NT2/D1 (cell line): ENCODE measurements around the gene NABP1.

Experiments
- DNase-seq: peaks from one replicate; pipeline ENCODE4 v3.0.0-alpha.2; 2011; ENCODE audit warnings: low read depth, low spot score
- H3K27me3 ChIP-seq: 2 replicates; pipeline ENCODE4 v1.6.0; 2011; ENCODE audit warnings: mild to moderate bottlenecking; ENCODE audit not compliant: insufficient read length, insufficient read depth
- H3K36me3 ChIP-seq: 2 replicates; pipeline ENCODE4 v1.6.1; 2011; ENCODE audit warnings: mild to moderate bottlenecking, low read length, mixed read lengths; ENCODE audit not compliant: insufficient read depth, insufficient read length
- H3K4me1 ChIP-seq: 2 replicates; pipeline ENCODE4 v1.5.1; 2011; ENCODE audit not compliant: insufficient read depth, insufficient read length
- H3K4me3 ChIP-seq: 2 replicates; pipeline ENCODE4 v1.5.1; 2011; ENCODE audit warnings: low read depth; ENCODE audit not compliant: insufficient read length
- H3K9ac ChIP-seq: 2 replicates; pipeline ENCODE4 v1.6.0; 2011; ENCODE audit warnings: low read depth; ENCODE audit not compliant: insufficient read length
- H3K9me3 ChIP-seq: 2 replicates; pipeline ENCODE4 v1.5.1; 2011; ENCODE audit warnings: mild to moderate bottlenecking, low read length; ENCODE audit not compliant: insufficient read depth
- SUZ12 ChIP-seq: IDR thresholded peaks from 2 replicates; pipeline ENCODE4 v1.6.1; 2011; ENCODE audit not compliant: insufficient read length, insufficient read depth; ENCODE audit errors: extremely low read depth
- YY1 ChIP-seq: IDR thresholded peaks from 2 replicates; pipeline ENCODE4 v1.6.1; 2011; ENCODE audit not compliant: insufficient read length, insufficient read depth
- ZNF274 ChIP-seq: IDR thresholded peaks from 2 replicates; pipeline ENCODE4 v1.6.1; 2011; ENCODE audit warnings: mild to moderate bottlenecking, low read depth, low read length

Gene NABP1

GRCh38 chr2:191701029-191701428 lies 23.1 kb downstream of the NABP1 start:
- no peak for DNase-seq
- Histone ChIP-seq H3K36me3 (no peaks in the 10 kb centered on the region), H3K27me3 (no peaks in the 10 kb centered on the region)

DNA sequence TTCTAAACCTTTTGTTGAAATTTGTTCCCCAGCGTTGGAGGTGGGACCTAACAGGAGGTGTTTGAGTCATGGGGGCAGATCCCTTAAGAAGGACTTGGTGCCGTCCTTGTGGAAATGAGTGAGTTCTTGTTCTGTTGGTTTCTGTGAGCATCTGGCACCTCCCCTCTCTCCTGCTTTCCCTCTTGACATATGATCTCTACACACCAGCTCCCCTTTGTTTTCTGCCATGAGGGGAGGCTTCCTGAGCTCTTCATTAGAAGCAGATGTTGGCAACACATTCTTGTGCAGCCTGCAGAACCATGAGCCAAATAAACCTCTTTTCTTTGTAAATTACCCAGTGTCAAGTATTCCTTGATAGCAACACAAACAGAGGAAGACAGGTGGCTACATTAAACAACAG lies 23.8 kb downstream of the NABP1 start:
- H3K9ac ChIP-seq = no peak overlapping the region
- H3K4me1 ChIP-seq = no peaks in the 10 kb centered on the region
- no peak for DNase-seq
- no peaks in the 10 kb centered on the region for H3K27me3 ChIP-seq
- H3K4me3 ChIP-seq = no peak overlapping the region
- TF ChIP-seq ZNF274 (no peak), YY1 (no peak), SUZ12 (no peak)
- H3K36me3 ChIP-seq = no peaks in the 10 kb centered on the region
- peaks cover 11% of the 10 kb centered on the region for H3K9me3 ChIP-seq

More at GRCh38 chr2:191701029-191701428, 23.1 kb downstream of the NABP1 start:
- TF ChIP-seq ZNF274 (no peak), YY1 (no peak), SUZ12 (no peak)
- H3K4me1 ChIP-seq = no peaks in the 10 kb centered on the region
- no peak overlapping the region for H3K9ac ChIP-seq
- H3K9me3 ChIP-seq = peaks cover 11% of the 10 kb centered on the region
- no peak overlapping the region for H3K4me3 ChIP-seq

DNA sequence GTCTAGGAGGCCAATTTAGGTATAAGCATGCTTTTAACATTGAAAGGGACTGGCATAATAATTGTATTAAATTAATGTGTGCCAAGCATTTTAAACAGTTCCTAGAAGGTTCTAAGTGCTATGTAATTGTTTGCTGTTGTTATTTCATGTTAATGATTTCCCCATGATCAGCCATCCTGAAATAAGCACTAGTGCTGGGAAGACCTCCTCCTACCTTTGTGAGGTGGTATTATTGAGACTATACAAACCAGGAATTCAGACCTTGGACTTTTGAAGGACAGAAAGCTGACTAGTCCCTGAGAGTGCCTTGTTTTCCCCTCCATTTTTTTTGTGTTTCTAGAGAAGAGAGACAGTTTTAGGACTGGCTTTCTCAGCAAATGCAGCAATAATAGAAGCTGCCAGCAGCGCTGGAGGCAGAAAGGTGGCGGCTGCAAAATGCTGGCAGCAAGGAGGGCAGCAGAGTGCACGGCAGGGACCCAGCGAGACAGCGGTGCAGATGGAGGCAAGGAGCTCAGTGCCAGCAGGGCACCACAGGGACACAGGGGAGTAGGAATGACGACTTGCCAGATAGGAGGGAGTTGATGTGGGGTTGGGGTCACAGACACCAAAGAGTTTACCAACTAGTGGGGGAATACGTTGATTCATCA lies 25.3 kb downstream of the NABP1 start:
- no peak for DNase-seq
- Histone ChIP-seq H3K4me3 (no peak overlapping the region), H3K9me3 (peaks cover 11% of the 10 kb centered on the region), H3K4me1 (no peaks in the 10 kb centered on the region), H3K27me3 (no peaks in the 10 kb centered on the region), H3K36me3 (no peaks in the 10 kb centered on the region), H3K9ac (no peak overlapping the region)
- no peak for TF ChIP-seq YY1
- no peak for TF ChIP-seq ZNF274
- no peak for TF ChIP-seq SUZ12

DNA sequence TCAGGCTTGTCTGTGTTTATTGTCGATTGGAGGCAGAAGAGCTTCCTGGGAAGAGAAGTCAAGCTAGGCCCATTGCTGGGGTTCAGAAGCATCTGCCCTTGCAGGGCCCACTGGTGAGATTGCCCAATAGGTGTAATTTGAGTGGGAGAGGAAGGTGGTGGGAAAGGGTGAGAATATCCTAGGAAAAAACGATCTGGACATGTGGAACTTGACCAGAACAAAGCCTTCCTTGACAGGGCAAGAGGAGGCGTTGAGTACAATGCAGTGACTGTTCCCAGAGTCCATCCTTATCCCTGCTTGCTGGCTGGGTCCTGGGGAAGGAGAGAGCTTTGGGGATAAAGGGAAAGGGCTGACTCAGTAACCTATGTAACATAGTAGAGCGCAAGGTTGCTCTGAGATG lies 27.1 kb downstream of the NABP1 start:
- DNase-seq = no peak
- no peaks in the 10 kb centered on the region for H3K9me3 ChIP-seq
- no peaks in the 10 kb centered on the region for H3K27me3 ChIP-seq
- H3K4me1 ChIP-seq = no peaks in the 10 kb centered on the region
- no peaks in the 10 kb centered on the region for H3K36me3 ChIP-seq
- TF ChIP-seq YY1 (no peak), SUZ12 (no peak), ZNF274 (no peak)
- H3K4me3 ChIP-seq = no peak overlapping the region
- H3K9ac ChIP-seq = no peak overlapping the region

- TF ChIP-seq YY1 (no peak), SUZ12 (no peak), ZNF274 (no peak)
- no peaks in the 10 kb centered on the region for H3K4me1 ChIP-seq
- no peak for DNase-seq
- no peaks in the 10 kb centered on the region for H3K36me3 ChIP-seq
- H3K27me3 ChIP-seq = no peaks in the 10 kb centered on the region
- no peak overlapping the region for H3K4me3 ChIP-seq
- no peak overlapping the region for H3K9ac ChIP-seq
- H3K9me3 ChIP-seq = no peaks in the 10 kb centered on the region
Measured at GRCh38 chr2:191705701-191706100, 27.8 kb downstream of the NABP1 start.

- DNase-seq = no peak
- H3K27me3 ChIP-seq = no peaks in the 10 kb centered on the region
Measured at GRCh38 chr2:191706791-191707190, 28.9 kb downstream of the NABP1 start.

DNA sequence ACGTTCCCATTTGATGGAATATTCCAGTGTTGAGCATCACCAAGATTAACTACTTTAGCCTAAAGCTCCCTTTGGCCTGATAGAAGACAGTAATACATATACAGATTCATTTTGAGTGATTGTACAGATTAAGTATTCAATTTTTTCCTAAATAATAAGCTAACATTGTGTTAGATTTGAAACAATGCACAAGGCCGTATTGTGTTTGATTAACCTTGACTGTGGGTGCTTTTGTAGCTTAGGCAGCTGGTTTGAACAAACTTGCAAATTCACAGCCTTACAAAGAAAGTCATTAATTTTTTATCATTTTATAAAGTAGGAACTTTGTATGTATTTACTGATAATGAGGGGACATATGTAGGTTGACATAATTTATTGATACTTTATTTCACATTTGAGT lies 29.6 kb downstream of the NABP1 start:
- Histone ChIP-seq H3K4me1 (no peaks in the 10 kb centered on the region), H3K36me3 (no peaks in the 10 kb centered on the region), H3K9ac (no peak overlapping the region), H3K9me3 (no peaks in the 10 kb centered on the region), H3K27me3 (no peaks in the 10 kb centered on the region), H3K4me3 (no peak overlapping the region)
- TF ChIP-seq SUZ12 (no peak), ZNF274 (no peak), YY1 (no peak)
- DNase-seq = no peak

More at GRCh38 chr2:191706791-191707190, 28.9 kb downstream of the NABP1 start:
- no peak for TF ChIP-seq SUZ12
- TF ChIP-seq ZNF274 = no peak
- no peak for TF ChIP-seq YY1
- no peaks in the 10 kb centered on the region for H3K4me1 ChIP-seq
- no peaks in the 10 kb centered on the region for H3K36me3 ChIP-seq
- H3K4me3 ChIP-seq = no peak overlapping the region
- no peak overlapping the region for H3K9ac ChIP-seq
- no peaks in the 10 kb centered on the region for H3K9me3 ChIP-seq
